NCI-H1417 (cell line): ENCODE data around the gene SCMH1.
"Not testable (repeated sequence)": the region's sequence is repeated elsewhere in the genome, so short reads cannot be mapped to it uniquely, and the experiment has no call there.

Experiments
- DNase-seq, 3 experiments: peaks; one replicate each; lab custom pipeline; 2025; lab: John Stamatoyannopoulos, UW

SCMH1 gene

GRCh38 chr1:41241749-41242341 is at the start of gene SCMH1:
Gene SCMH1 (minus strand): TSS chr1:41242306. CDS start chr1:41186133, 56,173 bp downstream.
- DNase-seq = peak; percentile 83 to 85 (median 83)

DNA sequence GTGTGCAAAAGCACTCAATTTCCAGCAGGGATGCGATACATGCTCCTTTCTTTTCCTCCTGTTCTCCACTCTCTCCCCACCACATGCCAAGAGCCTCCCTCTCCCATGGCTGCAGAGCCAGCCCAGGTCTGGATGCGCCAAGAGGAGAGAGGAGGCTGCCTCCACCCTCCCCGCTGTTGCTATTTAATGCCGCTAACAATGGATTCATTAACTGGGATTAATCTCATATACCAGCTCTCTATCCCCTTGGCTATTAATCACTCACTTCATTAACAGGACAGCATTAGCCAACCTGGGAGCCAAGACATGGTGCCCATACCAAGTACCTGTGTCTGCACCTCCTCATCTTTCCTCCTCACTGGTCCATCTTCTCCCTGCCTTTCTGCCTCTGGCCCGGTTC is 49.1 kb upstream of the SCMH1 start:
- DNase-seq = no peak

DNA sequence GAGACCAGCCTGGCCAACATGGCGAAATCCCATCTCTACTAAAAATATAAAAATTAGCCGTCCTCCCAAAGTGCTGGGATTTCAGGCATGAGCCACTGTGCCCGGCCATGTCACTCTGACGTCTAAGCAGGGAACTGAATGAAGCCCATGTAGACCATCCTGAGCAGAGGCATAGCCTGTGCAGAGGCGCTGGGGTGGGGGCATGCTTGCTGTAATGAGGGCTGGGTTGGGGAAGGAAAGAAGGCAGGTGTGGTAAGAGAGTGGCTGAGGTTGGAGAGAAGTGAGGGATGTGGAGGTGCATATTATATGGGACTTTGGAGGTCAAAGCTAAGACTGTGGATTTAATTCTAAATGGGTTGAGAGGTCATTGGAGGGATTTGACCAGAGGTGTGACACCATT is 47.1 kb upstream of the SCMH1 start:
- no peak for DNase-seq

- DNase-seq = no peak
Measured at GRCh38 chr1:41286992-41287391, 44.9 kb upstream of the SCMH1 start.

- DNase-seq = peak in 1 of 3 experiments; percentile 51
Measured at GRCh38 chr1:41286486-41286885, 44.4 kb upstream of the SCMH1 start.

DNA sequence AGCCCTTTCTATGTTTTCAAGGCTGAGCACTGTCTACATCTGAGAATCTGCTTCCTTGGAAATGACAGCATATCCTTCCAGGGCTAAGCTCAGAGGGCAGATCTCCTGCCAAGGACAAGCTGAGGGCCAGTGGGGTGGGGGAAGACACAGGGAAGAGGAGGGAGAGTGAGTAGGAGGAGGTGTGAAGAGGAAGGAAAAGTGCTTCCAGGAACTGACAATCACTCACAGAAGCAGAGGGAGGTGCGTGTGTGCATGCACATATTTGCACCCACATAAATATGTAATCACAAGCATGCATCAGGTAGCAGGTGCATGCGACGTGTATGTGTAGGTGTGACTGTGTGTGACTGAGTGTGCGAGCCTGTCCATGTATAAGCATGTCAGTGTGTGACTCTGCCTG is 43.7 kb upstream of the SCMH1 start:
- DNase-seq = no peak

GRCh38 chr1:41284121-41284520 is 42.0 kb upstream of the SCMH1 start:
- DNase-seq = no peak

- peak; percentile 18 to 47 (median 46) for DNase-seq
Measured at GRCh38 chr1:41282679-41283317, 40.7 kb upstream of the SCMH1 start.

GRCh38 chr1:41281334-41281733 is 39.2 kb upstream of the SCMH1 start:
- DNase-seq = no peak

DNA sequence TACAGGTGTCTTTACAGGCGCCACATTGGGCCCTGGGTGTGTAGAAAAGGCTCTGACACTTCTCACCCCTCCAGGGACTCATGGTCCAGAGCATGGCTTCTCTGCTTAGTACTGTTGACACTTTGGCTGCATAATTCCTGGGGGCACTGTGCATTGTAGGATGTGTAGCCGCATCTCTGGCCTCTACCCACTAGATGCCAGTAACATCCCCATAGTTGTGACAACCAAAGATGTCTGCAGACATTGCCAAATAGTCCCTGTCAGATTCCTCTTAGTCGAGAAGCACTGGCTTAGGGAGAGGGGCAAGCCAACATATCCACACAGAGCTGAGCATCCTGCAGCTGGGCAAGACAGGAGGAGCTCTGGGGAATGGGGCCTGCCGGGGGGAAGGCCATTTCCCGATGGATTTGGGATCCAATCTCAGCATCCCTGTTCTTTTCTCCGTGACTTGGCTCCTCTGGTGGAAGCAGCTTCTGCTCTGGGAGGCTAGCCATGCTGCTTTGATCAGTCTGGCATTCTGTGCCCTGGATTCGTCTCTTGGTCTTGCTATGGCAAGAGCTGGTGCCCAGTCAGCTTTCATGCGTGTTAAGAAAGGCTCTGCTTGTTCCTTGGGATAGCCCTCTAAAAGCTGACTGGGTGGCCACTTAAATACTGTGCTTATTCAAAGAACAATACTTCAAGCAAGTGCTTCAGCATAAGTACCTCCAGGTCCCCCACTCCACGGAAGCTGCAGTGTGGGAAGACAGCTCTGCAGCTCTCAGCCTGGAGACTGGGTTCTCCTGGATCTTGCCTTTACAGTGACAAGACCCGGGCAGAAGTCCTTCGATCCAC is 38.3 kb upstream of the SCMH1 start:
- DNase-seq = peak in 2 of 3 experiments; percentile 8

DNA sequence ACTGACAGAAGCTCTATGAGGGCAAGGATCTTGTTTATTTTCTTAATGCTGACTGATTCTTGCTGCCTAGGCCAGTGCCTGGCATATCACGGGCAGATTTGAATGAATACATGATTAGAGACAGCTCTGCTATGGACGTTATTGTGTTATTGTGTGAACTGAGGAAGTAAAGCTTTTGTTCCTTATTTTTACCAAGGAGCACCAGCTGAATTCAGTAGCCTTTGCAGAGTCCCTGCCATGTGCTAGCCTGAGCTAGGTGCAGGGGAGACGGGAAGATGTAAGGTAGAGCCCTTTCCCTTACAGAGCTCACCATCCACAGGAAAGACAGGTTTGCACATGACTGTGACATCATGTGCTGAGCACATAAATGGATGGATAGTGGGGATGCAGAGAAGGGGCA is 36.0 kb upstream of the SCMH1 start:
- no peak for DNase-seq

- peak in 2 of 3 experiments; percentile 12 to 23 for DNase-seq
Measured at GRCh38 chr1:41277371-41277975, 35.4 kb upstream of the SCMH1 start.

GRCh38 chr1:41275831-41276230 is 33.7 kb upstream of the SCMH1 start:
- DNase-seq = no peak

GRCh38 chr1:41274752-41275545 is 32.8 kb upstream of the SCMH1 start:
- DNase-seq = no peak

- DNase-seq = no peak
Measured at GRCh38 chr1:41272601-41273000, 30.5 kb upstream of the SCMH1 start.

- DNase-seq = peak; percentile 47 to 79 (median 66)
Measured at GRCh38 chr1:41268154-41268770, 26.2 kb upstream of the SCMH1 start.

GRCh38 chr1:41261926-41262618 is 20.0 kb upstream of the SCMH1 start:
- no peak for DNase-seq

DNA sequence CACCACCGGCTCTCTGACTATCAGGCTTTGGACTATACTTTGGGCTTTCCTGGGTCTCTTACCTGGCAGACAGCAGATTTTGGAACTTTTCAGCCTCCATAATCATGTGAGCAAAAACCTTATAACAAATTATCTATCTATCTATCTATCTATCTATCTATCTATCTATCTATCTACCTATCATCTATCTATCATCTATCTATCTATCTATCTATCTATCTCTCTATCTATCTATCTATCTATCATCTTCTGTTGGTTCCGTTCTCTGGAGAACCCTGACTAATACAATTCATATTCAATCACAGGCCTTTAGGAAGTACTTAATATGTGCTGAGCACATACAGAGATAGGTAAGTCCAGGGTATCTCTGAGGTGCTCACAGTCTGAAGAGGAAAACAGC is 18.7 kb upstream of the SCMH1 start:
- no peak for DNase-seq

- DNase-seq = no peak
Measured at GRCh38 chr1:41259221-41259620, 17.1 kb upstream of the SCMH1 start.

- no peak for DNase-seq
Measured at GRCh38 chr1:41255978-41256377, 13.9 kb upstream of the SCMH1 start.

DNA sequence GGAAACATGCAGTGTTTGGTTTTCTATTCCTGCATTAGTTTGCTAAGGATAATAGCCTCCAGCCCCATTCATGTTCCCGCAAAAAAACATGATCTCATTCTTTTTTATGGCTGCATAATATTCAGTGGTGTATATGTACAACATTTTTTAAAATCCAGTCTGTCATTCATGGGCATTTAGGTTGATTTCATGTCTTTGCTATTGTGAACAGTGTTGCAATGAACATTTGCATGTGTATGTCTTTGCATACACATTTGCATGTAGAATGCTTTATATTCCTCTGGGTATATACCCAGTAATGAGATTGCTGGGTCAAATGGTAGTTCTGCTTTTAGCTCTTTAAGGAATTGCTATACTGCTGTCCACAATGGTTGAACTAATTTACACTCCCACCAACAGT is 9.0 kb upstream of the SCMH1 start:
- not testable (repeated sequence) for DNase-seq
